Astrocyte of the cerebellum (primary cell): ENCODE data around the gene CDC26.

Source experiments
- DNase-seq: peaks from one replicate; pipeline ENCODE4 v3.0.0-alpha.2; 2011; ENCODE audit warnings: low read depth
- H3K4me3 ChIP-seq: 2 replicates; pipeline ENCODE4 v1.5.1; 2011; ENCODE audit warnings: mild to moderate bottlenecking, low read depth, low read length, moderate library complexity
- in situ Hi-C: cut with HindIII; loops from 2 replicates; pipeline ENCODE4 v1.10.0; 2017; ENCODE audit warnings: low sequenced_read_pairs
- TF ChIP-seq, protein P1 (sequence below): IDR thresholded peaks from 2 replicates; pipeline ENCODE4 v1.5.1; 2012; ENCODE audit warnings: low read length, low read depth, moderate library complexity, mild to moderate bottlenecking; ENCODE audit errors: missing control alignments

Gene CDC26

GRCh38 chr9:113247640-113248039 lies 27.7 kb downstream of the CDC26 start:
- TF ChIP-seq, protein P1, sequence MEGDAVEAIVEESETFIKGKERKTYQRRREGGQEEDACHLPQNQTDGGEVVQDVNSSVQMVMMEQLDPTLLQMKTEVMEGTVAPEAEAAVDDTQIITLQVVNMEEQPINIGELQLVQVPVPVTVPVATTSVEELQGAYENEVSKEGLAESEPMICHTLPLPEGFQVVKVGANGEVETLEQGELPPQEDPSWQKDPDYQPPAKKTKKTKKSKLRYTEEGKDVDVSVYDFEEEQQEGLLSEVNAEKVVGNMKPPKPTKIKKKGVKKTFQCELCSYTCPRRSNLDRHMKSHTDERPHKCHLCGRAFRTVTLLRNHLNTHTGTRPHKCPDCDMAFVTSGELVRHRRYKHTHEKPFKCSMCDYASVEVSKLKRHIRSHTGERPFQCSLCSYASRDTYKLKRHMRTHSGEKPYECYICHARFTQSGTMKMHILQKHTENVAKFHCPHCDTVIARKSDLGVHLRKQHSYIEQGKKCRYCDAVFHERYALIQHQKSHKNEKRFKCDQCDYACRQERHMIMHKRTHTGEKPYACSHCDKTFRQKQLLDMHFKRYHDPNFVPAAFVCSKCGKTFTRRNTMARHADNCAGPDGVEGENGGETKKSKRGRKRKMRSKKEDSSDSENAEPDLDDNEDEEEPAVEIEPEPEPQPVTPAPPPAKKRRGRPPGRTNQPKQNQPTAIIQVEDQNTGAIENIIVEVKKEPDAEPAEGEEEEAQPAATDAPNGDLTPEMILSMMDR = no peak
- in situ Hi-C loops = no loop called here
- DNase-seq = no peak
- no peak overlapping the region for H3K4me3 ChIP-seq

DNA sequence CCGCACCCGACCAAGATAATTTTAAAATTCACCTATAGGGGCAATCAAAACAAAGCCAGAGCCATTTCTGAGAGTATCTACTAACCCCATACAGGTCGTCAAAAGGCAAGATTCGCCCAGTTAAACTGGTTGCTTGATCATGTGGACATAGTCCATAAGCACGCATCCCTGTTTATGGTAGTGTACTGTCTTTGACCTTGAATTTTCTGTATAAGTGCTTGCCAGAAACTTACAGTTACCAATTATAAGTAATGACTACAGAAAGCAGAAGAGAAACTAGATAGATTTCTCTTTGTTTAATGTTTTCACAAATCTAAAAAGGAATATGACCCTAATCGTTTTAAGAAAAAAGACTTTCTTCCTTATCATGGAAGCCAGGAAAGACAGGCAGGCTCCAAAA lies 28.4 kb downstream of the CDC26 start:
- in situ Hi-C loops = no loop called here
- TF ChIP-seq, protein P1 = no peak
- no peak for DNase-seq
- no peak overlapping the region for H3K4me3 ChIP-seq

GRCh38 chr9:113245894-113246293 lies 29.5 kb downstream of the CDC26 start:
- no peak overlapping the region for H3K4me3 ChIP-seq
- no peak for DNase-seq
- TF ChIP-seq, protein P1 = no peak
- in situ Hi-C loops = no loop called here

GRCh38 chr9:113244556-113244955 lies 30.8 kb downstream of the CDC26 start:
- TF ChIP-seq, protein P1 = no peak
- DNase-seq = no peak
- H3K4me3 ChIP-seq = no peak overlapping the region
- in situ Hi-C loops = no loop called here

DNA sequence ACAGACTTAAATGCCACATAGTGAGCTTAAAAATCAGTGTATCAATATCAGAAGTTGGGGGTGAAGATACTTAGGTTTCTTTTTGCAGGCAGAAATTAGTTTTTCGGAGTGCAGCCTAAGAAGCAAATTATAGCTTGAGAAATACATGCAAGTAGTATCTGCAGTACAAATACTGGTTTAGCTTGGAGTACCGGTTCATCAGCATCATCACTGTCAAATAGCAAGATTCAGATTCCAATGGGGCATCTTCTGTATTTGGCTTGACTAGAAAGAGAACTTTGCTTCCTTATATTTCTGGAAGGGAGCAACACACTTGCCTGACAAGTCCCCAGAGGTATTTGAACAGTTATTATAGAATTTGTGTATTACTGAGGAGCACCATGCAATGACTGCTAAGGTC lies 34.2 kb downstream of the CDC26 start:
- in situ Hi-C loops = no loop called here
- TF ChIP-seq, protein P1 = no peak
- DNase-seq = no peak
- H3K4me3 ChIP-seq = no peak overlapping the region

DNA sequence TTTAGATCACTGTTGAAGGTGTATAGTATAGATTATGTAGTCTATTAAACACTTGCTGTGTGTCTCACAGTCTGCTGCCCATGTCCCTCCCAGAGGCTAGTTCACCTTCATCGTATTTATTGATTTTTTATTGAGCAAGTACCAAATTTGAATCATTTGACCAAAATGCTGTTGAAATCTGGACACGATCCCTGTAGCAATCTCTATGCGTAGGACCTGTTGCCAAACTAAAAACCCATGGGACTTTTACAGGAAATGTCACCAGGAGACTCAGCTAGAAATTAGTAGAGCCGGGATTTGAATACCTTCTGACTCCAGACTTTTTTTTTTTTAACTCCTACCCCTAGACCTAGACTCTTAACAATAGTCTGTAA lies 36.5 kb downstream of the CDC26 start:
- TF ChIP-seq, protein P1 = no peak
- H3K4me3 ChIP-seq = no peak overlapping the region
- in situ Hi-C loops = no loop called here
- DNase-seq = no peak
